Fibroblast of lung (primary cell): Measurements from ENCODE around the gene FAM53B.

Experiments used
- EZH2 ChIP-seq: IDR thresholded peaks from 2 replicates; pipeline ENCODE4 v1.5.1; 2012; ENCODE audit warnings: low read length, control low read depth, mild to moderate bottlenecking; ENCODE audit errors: missing control alignments
- TF ChIP-seq, protein P1 (sequence below), 2 donors: IDR thresholded peaks in 1 of 2; conservative IDR thresholded peaks in 1 of 2; 1 replicate in 1 of 2; 2 replicates in 1 of 2; pipeline ENCODE4 v1.5.1; 2011 to 2012; ENCODE audit warnings: low read length in 2 of 2, control low read depth in 1 of 2, inconsistent platforms in 1 of 2, low read depth in 1 of 2, mild to moderate bottlenecking in 1 of 2

- TF ChIP-seq, protein P1, sequence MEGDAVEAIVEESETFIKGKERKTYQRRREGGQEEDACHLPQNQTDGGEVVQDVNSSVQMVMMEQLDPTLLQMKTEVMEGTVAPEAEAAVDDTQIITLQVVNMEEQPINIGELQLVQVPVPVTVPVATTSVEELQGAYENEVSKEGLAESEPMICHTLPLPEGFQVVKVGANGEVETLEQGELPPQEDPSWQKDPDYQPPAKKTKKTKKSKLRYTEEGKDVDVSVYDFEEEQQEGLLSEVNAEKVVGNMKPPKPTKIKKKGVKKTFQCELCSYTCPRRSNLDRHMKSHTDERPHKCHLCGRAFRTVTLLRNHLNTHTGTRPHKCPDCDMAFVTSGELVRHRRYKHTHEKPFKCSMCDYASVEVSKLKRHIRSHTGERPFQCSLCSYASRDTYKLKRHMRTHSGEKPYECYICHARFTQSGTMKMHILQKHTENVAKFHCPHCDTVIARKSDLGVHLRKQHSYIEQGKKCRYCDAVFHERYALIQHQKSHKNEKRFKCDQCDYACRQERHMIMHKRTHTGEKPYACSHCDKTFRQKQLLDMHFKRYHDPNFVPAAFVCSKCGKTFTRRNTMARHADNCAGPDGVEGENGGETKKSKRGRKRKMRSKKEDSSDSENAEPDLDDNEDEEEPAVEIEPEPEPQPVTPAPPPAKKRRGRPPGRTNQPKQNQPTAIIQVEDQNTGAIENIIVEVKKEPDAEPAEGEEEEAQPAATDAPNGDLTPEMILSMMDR (conservative IDR thresholded peaks at IDR 0.05 in 1 of 2, IDR thresholded peaks at IDR 0.05 in 1 of 2; ENCODE audit: low read depth in 1 of 2, low read length in 2 of 2) = peak; percentile 27 to 51
- no peak for TF ChIP-seq EZH2
These were observed 24.8 kb downstream of the FAM53B start for GRCh38 chr10:124719213-124719851.
